Activated CD4-positive, alpha-beta T cell treated with anti-CD3 and anti-CD28 coated beads, Interleukin-2, amount 10 ng/mL, durations not matched to agents 7 days and 5 days (primary cell): ENCODE results near the gene SHROOM1. TPM values are rescaled to one million over a fixed set of nuclear protein-coding genes. Genes with fewer than 3 reads are reported as not detected.

ENCODE experiments used
- CTCF ChIA-PET: fragments of 350-600 bp; sonication (Branson Sonifier 250); formaldehyde crosslinking; loops from one replicate; lab custom pipeline; 2021; ENCODE audit warnings: antibody characterized with exemption; lab: Charles Lee
- POLR2A ChIA-PET: fragments of 350-600 bp; sonication (Branson Sonifier 250); formaldehyde crosslinking; loops from one replicate; lab custom pipeline; 2021; ENCODE audit warnings: antibody characterized with exemption; lab: Charles Lee
- DNase-seq: peaks from one replicate; pipeline ENCODE4 v3.0.0-alpha.2; 2020
- H3K27ac Mint-ChIP-seq: one replicate; pipeline ENCODE4 v1.8.0; 2021; ENCODE audit warnings: mild to moderate bottlenecking, moderate library complexity, mixed read lengths
- H3K27me3 Mint-ChIP-seq: one replicate; pipeline ENCODE4 v1.8.0; 2021; ENCODE audit warnings: mixed read lengths
- H3K36me3 Mint-ChIP-seq: one replicate; pipeline ENCODE4 v1.8.0; 2021; ENCODE audit warnings: low read depth, mixed read lengths
- H3K4me1 Mint-ChIP-seq: one replicate; pipeline ENCODE4 v1.8.0; 2021; ENCODE audit warnings: mixed read lengths
- H3K4me3 Mint-ChIP-seq: one replicate; pipeline ENCODE4 v1.8.0; 2021; ENCODE audit warnings: mild to moderate bottlenecking, moderate library complexity, mixed read lengths
- H3K9me3 Mint-ChIP-seq: one replicate; pipeline ENCODE4 v1.8.0; 2021; ENCODE audit warnings: mixed read lengths
- total RNA-seq, 2 experiments: library from RNA; stranded (reverse); gene quantifications; one replicate each; pipeline ENCODE4 v1.2.3, GENCODE V29; 2021

The SHROOM1 gene
- total RNA-seq, 2 experiments from 2014 or later, result 0.42 to 0.98 TPM

DNA sequence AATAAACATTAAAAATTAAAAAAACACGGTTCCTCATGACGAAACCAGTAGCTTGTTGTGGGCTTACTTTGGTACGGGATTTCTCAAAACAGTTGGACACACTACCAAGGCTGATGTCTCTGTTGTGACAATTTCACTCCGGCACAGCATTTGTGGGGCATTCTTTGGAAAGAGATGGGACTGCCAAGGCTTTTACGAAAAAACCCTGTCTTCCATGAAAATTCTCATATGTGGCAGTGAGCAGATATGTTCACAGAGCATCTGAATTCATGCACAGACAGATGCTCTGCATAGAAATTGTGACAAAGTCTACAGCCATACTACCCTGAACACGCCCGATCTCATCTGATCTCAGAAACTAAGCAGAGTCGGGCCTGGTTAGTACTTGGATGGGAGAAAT, 17.8 kb upstream of the SHROOM1 start:
- H3K27ac Mint-ChIP-seq, result no peak overlapping the region
- no peaks in the 10 kb centered on the region for H3K4me1 Mint-ChIP-seq
- POLR2A ChIA-PET, result no interaction called here
- no peaks in the 10 kb centered on the region for H3K9me3 Mint-ChIP-seq
- H3K27me3 Mint-ChIP-seq, result no peaks in the 10 kb centered on the region
- CTCF ChIA-PET, result no interaction called here
- H3K4me3 Mint-ChIP-seq, result no peak overlapping the region
- no peaks in the 10 kb centered on the region for H3K36me3 Mint-ChIP-seq
- no peak for DNase-seq

DNA sequence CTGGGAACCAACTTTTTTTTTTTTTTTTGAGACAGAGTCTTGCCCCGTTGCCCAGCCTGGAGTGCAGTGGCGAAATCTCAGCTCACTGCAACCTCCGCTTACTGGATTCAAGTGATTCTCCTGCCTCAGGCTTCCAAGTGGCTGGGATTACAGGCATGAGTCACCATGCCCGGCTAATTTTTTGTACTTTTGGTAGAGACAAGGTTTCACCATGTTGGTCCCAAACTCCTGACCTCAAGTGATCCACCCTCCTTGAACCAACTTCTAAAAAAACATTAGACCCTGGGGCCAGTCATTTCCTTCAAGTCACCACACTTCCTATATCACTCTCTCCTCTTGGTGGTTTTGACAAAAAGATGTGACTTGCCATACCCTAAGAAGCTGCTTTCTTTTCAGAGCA, 10.9 kb upstream of the SHROOM1 start:
- no peaks in the 10 kb centered on the region for H3K36me3 Mint-ChIP-seq
- DNase-seq, result no peak
- H3K4me3 Mint-ChIP-seq, result no peak overlapping the region
- no peaks in the 10 kb centered on the region for H3K27me3 Mint-ChIP-seq
- no peaks in the 10 kb centered on the region for H3K9me3 Mint-ChIP-seq
- POLR2A ChIA-PET, result no interaction called here
- H3K27ac Mint-ChIP-seq, result no peak overlapping the region
- no peaks in the 10 kb centered on the region for H3K4me1 Mint-ChIP-seq
- CTCF ChIA-PET, result no interaction called here

DNA sequence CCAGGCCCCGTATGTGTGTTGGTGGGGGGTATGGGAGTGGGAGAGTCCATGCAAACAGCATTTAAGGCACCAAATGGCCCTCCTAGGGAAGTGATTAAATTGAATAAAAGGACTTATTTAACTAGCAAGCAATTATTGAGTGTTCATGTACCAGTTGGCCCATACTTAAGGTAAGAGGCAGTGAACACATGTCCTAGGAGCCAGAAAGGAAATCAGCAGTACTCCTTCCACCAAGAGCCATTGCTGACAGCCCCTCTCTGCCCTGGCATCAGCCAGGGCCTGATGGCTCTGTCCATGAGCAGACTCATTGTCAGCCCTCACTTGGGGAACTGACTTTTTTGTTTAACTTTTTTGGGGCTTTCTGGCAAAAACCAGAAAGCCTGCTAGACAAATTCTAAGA, 10.4 kb upstream of the SHROOM1 start:
- CTCF ChIA-PET, result no interaction called here
- POLR2A ChIA-PET, result no interaction called here
- Mint-ChIP-seq H3K4me1 (no peaks in the 10 kb centered on the region), H3K27ac (no peak overlapping the region), H3K36me3 (no peaks in the 10 kb centered on the region), H3K27me3 (no peaks in the 10 kb centered on the region), H3K4me3 (no peak overlapping the region), H3K9me3 (no peaks in the 10 kb centered on the region)
- DNase-seq, result no peak

DNA sequence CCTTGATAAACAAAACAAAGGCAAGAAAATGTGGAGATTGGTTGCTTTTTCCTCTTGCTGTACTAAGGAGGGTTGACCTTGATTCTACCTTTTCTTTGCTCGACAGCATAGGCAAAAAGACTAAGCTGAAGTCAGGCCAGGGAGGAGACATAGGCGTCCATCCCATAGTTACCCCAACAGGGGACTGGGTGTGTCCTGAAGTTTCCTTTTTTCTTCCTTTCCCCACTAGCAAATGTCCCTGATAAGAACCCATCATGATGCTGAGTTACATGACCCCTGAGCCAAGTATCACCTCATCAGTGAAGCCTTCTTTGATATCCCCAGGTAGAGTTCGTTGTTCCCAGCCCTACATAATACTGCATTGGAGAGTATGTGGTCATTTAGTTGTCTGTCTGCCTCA, 9.9 kb upstream of the SHROOM1 start:
- Mint-ChIP-seq H3K27ac (no peak overlapping the region), H3K9me3 (no peaks in the 10 kb centered on the region), H3K36me3 (no peaks in the 10 kb centered on the region), H3K4me3 (no peak overlapping the region), H3K4me1 (no peaks in the 10 kb centered on the region), H3K27me3 (no peaks in the 10 kb centered on the region)
- ChIA-PET POLR2A (no interaction called here), CTCF (no interaction called here)
- no peak for DNase-seq

DNA sequence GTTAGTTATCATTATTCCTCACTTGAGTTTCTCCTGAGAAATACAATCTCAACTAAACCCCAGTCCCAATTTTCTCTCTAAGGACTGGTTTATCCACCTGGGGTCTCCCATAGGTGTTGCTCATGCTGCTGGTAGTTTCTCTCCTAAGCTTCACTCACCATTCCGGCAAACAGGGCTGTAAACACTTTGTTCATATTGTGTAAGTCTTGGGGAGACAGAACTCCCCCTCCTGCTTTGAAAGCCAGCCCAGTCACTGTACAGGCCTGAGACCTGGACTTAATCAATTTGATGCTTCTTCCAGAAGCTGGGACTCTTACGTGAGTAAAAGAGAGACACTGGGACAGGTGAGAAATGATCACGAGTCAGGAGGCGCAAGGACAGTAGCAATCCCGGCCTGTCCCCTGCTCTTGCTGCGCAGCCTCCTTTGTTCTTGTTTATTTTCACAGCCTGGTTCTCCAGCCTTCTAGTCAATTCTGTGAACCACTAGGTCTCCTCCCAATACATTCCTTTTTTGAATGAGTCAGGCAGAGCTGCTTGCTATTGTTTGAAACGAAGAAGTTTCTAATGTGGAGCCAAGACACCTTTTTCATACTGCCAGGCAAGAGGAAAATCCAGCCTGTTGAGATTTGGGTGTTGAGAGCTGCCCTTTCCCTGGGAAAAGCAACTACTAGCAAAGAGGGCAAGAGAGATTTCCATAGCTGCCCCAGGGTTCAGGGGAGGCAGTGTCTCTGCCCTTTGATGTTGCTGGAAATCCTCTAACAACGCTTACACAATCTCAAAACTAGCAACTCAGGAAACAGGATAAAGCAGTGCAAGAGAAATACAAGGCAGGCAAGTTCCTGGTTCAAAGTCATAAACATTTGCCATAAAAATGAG, 9.2 kb upstream of the SHROOM1 start:
- Mint-ChIP-seq H3K9me3 (no peaks in the 10 kb centered on the region), H3K27ac (no peak overlapping the region), H3K36me3 (no peaks in the 10 kb centered on the region), H3K4me3 (no peak overlapping the region), H3K27me3 (no peaks in the 10 kb centered on the region), H3K4me1 (no peaks in the 10 kb centered on the region)
- no peak for DNase-seq
- ChIA-PET CTCF (interaction anchor here (1.1 kb wide), 1 partner anchor 15 kb away, joined by 3 read pairs; no protein-coding TSS in a partner anchor), POLR2A (no interaction called here)

DNA sequence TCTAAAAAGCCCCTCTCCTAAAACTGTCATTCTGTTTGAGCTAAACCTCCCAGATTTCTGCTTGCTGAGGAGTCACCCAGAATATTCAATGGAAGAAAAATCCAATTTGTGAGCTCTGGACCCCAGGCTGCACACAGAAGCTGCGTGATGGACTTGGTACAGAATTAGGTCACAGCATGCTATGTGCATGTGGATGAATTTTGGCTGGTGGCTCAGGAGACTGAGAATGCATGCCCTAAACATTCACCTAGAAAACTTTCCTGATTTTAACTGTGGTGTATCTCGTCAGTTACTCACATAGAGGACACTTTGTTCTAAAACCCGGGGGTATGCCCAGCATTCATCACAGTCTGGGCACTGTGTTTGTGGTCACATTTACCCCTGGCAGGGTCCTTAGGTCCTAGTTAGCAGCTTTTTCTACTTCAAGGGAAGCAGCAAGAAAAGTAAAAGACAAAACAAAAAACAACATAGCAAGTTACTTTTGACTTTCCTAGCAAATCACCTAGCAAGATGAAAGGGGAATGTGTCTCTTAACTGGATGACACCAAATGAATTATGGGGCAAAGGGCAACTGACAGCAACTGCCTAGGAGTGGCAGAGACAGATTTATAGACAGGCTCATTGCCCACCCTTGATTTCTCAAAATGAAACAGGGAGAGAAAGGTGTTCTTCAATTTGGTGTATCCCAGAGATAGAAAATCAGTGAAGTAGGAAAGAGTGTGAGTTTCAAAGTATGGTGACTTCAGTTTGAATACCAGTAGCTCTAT, 8.3 kb upstream of the SHROOM1 start:
- H3K9me3 Mint-ChIP-seq, result no peaks in the 10 kb centered on the region
- H3K4me3 Mint-ChIP-seq, result no peak overlapping the region
- no peaks in the 10 kb centered on the region for H3K27me3 Mint-ChIP-seq
- no peaks in the 10 kb centered on the region for H3K4me1 Mint-ChIP-seq
- no peaks in the 10 kb centered on the region for H3K36me3 Mint-ChIP-seq
- no peak for DNase-seq
- POLR2A ChIA-PET, result no interaction called here
- H3K27ac Mint-ChIP-seq, result no peak overlapping the region
- CTCF ChIA-PET, result interaction anchor here (1.1 kb wide), 1 partner anchor 14 kb away, joined by 3 read pairs; no protein-coding TSS in a partner anchor

DNA sequence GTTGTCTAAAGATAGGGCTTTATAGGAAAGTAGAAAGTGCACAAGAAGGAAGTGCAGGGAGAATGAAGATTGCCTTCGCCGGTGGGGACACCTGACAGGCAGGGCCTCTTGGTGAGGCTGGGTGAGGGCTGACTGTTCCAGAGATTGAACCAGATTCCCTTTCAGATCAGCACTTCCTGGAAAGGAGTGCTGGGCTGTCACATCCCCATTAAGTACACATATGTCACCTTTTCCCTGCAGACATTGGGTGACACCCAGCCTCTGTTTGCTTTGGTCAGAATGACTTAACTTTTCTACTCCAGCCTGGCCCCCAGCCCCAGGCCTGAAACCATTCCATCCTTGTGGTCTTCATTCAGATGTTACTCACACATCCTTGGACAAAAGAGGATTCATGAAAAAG, 7.4 kb upstream of the SHROOM1 start:
- POLR2A ChIA-PET, result no interaction called here
- H3K27ac Mint-ChIP-seq, result no peak overlapping the region
- CTCF ChIA-PET, result no interaction called here

DNA sequence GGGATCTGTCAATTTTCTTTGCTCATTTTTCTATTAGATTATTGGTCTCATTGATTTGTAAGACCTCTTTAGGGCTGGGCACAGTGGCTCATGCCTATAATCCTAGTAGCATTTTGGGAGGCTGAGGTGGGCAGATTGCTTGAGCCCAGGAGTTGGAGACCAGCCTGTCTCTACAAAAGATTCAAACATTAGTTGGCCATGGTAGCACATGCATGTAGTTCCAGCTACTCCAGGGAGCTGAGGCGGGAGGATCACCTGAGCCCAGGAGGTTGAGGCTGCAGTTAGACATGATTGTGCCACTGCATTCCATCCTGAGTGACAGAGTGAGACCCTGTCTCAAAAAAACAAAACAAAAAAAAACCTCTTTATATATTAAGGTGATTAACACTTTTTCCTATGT, 6.4 kb upstream of the SHROOM1 start:
- Mint-ChIP-seq H3K4me3 (no peak overlapping the region), H3K4me1 (no peaks in the 10 kb centered on the region), H3K27me3 (peaks cover 8% of the 10 kb centered on the region), H3K27ac (no peak overlapping the region), H3K9me3 (no peaks in the 10 kb centered on the region), H3K36me3 (no peaks in the 10 kb centered on the region)
- CTCF ChIA-PET, result no interaction called here
- no peak for DNase-seq
- POLR2A ChIA-PET, result no interaction called here

More for the DNA sequence above, 7.4 kb upstream of the SHROOM1 start:
- H3K36me3 Mint-ChIP-seq, result no peaks in the 10 kb centered on the region
- H3K4me1 Mint-ChIP-seq, result no peaks in the 10 kb centered on the region
- no peak for DNase-seq
- H3K4me3 Mint-ChIP-seq, result no peak overlapping the region
- H3K27me3 Mint-ChIP-seq, result peaks cover 3% of the 10 kb centered on the region
- H3K9me3 Mint-ChIP-seq, result no peaks in the 10 kb centered on the region

DNA sequence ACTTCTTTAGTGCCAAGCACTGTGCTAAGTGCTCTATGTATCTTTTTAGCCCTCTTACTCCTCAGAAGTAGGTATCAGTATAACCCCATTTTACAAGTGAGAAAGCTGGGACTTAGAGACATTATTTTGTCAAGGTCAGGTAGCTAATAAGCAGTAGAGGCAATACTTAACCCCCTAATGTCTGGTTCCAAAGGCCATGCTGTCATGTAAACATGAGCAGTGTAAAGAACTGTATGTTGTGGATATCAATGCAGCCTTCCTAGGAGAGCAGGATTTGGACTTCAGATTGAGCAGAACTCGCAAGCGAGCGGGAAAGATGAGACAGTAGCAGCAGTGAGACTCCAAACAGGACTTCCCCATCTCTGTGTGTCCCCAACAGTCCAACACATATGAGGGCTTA, 3.6 kb upstream of the SHROOM1 start:
- H3K9me3 Mint-ChIP-seq, result no peaks in the 10 kb centered on the region
- H3K36me3 Mint-ChIP-seq, result no peaks in the 10 kb centered on the region
- no peak overlapping the region for H3K27ac Mint-ChIP-seq
- POLR2A ChIA-PET, result no interaction called here
- H3K4me1 Mint-ChIP-seq, result peaks cover 15% of the 10 kb centered on the region
- H3K27me3 Mint-ChIP-seq, result peaks cover 24% of the 10 kb centered on the region
- no peak for DNase-seq
- CTCF ChIA-PET, result interaction anchor here (1.1 kb wide), 1 partner anchor 11 kb away, joined by 4 read pairs; no protein-coding TSS in a partner anchor
- H3K4me3 Mint-ChIP-seq, result no peak overlapping the region

DNA sequence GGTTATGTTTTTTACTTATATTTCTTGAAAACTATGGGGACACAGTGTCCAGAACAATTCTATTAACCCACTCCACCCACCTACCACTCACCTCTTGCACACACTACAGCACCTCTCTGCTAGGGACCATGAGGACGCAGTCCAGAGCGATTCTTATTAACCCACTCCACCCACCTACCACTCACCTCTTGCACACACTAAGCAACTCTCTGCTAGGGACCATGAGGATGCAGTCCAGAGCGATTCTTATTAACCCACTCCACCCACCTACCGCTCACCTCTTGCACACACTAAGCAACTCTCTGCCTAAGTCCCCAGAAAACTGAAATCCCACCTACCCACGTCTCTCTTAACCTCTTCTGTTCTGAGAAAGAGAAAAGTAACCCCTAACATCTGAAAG, 2.2 kb upstream of the SHROOM1 start:
- H3K9me3 Mint-ChIP-seq, result no peaks in the 10 kb centered on the region
- H3K4me1 Mint-ChIP-seq, result peaks cover 15% of the 10 kb centered on the region
- ChIA-PET CTCF (interaction anchor here (1.2 to 5.9 kb wide), 3 partner anchors 12 to 29 kb away, joined by 3 to 45 read pairs (median 4); no protein-coding TSS in a partner anchor), POLR2A (interaction anchor here (0.7 kb wide), 1 partner anchor 36 kb away, joined by 6 read pairs; no protein-coding TSS in a partner anchor)
- no peak overlapping the region for H3K4me3 Mint-ChIP-seq
- H3K36me3 Mint-ChIP-seq, result no peaks in the 10 kb centered on the region
- no peak overlapping the region for H3K27ac Mint-ChIP-seq
- no peak for DNase-seq
- peaks cover 39% of the 10 kb centered on the region for H3K27me3 Mint-ChIP-seq

DNA sequence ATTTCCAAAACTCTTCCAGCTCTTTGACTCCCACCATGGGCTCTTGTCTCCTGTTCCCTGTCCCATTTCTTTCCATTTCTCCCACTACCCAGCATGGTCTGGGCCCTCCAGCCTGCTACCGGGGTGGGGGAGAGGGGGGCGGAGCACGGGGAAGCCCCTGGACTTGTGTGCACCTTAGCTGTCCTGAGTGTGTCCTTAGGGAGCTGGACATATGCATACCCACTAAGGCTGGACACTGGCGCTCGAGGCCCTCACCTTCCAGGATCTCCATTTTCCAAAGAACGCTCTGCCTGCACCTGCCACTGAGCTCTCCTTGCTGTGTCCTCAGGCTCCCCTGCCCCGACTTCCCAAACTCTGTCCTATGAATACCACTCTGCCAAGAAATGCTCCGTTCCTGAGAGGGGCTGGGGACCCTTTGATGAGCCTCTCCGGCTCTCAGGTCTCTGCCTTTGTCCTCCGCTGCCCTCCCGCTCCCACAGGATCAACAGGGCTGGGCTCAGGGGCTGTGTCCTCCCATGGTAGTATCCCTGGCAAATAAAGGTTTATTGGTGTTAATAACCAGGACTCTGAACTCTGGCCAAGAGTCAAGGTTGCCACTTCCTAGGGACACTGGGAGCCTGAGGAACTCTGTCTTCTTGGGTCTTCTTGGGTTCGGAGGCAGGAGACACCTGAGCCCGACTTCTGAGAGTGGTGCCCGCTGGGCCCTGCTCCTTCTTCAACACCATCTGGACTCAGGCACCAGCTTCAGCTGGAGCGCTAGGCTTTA, 831 bp upstream of the SHROOM1 start:
- Mint-ChIP-seq H3K27me3 (peaks cover 52% of the 10 kb centered on the region), H3K27ac (no peak overlapping the region), H3K4me1 (peaks cover 15% of the 10 kb centered on the region), H3K9me3 (no peaks in the 10 kb centered on the region), H3K36me3 (no peaks in the 10 kb centered on the region), H3K4me3 (peak overlapping the region; percentile 66)
- CTCF ChIA-PET, result interaction anchor here (1.2 to 5.9 kb wide), 7 partner anchors 12 to 305 kb away, joined by 3 to 45 read pairs (median 3); no protein-coding TSS in a partner anchor
- POLR2A ChIA-PET, result no interaction called here
- no peak for DNase-seq

DNA sequence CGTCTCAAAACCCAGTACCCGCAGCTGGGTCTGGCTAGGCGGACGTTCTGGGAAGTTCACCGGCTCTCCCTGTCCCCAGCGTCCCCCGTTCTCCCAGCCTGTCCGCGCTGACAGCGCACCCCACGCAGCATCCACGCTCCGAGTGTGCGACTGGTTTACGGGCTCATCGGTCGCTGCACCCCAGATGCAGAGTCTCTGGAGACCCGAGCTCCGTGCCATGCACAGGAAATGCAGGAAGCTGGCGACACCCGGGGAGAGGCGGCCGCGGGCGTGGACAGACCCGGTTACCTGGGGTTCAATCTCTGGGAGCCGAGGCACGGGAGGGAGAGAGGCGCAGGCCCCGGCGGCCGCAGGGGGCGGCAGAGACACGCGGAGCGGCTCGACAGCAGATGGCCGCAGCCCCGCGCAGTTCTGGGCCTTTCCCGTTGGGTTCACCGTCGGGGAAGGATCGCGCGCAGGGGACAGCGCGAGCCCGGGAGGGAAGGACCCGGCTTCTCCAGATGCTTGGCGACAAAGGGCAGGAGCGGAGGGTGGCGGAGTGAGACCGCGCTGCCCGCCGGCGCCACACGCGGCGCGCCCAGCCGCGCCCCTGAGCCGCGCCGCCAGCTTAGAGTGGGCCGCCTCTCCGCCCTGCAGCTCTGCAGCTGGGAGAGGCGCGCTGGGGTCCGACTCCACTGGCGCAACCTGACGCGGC, 558 bp downstream of the SHROOM1 start:
- no peaks in the 10 kb centered on the region for H3K36me3 Mint-ChIP-seq
- POLR2A ChIA-PET, result no interaction called here

More for the DNA sequence above, 558 bp downstream of the SHROOM1 start:
- CTCF ChIA-PET, result interaction anchor here (0.7 to 5.9 kb wide), 15 partner anchors 11 to 326 kb away, joined by 3 to 45 read pairs (median 4); partner anchors contain the start of gene KIF3A
- peaks cover 15% of the 10 kb centered on the region for H3K4me1 Mint-ChIP-seq
- peak overlapping the region; percentile 80 for H3K27ac Mint-ChIP-seq
- peaks cover 58% of the 10 kb centered on the region for H3K27me3 Mint-ChIP-seq
- peak; percentile 66 for DNase-seq
- peak overlapping the region; percentile 75 for H3K4me3 Mint-ChIP-seq
- no peaks in the 10 kb centered on the region for H3K9me3 Mint-ChIP-seq
